Measurements from ENCODE around the gene FCHSD2. TPM values are rescaled to one million over a fixed set of nuclear protein-coding genes. Genes with fewer than 3 reads are reported as not detected.
A peak's percentile ranks its signal among the peaks of the same experiment; 100 is the strongest.

FCHSD2 gene
- total and polyA plus RNA-seq, 9 donors, result 18.6 to 68.5 (median 53.8) TPM

- TF ChIP-seq EP300 (IDR thresholded peaks at IDR 0.05) (no peak), POLR2A (IDR thresholded peaks at IDR 0.05) (no peak), CTCF (IDR thresholded peaks at IDR 0.05) (no peak)
- WGBS, 3 donors, result 92 to 97% (median 97%) methylated on average over 2 of the region's 2 CpGs
- Histone ChIP-seq H3K27ac (no peak overlapping the region), H3K9me3 (no peaks in the 10 kb centered on the region), H3K4me1 (ENCODE audit: insufficient read depth) (peaks cover 10% of the 10 kb centered on the region), H3K36me3 (no peaks in the 10 kb centered on the region), H3K4me3 (no peak overlapping the region), H3K27me3 (no peaks in the 10 kb centered on the region)
- DNase-seq, result peak in 1 of 5 donors; percentile 9
- intact Hi-C loops (cut with DNase I), result no loop called here
These were observed 14.6 kb upstream of the FCHSD2 start for GRCh38 chr11:73156686-73157085.

GRCh38 chr11:73156114-73156513 is 14.0 kb upstream of the FCHSD2 start:
- H3K9me3 ChIP-seq, result no peaks in the 10 kb centered on the region
- peak in 1 of 5 donors; percentile 3 for DNase-seq
- H3K27ac ChIP-seq, result no peak overlapping the region
- 44 to 68% (median 45%) methylated on average over 1 of the region's 1 CpG for WGBS, 3 donors
- H3K4me1 ChIP-seq (ENCODE audit: insufficient read depth), result peaks cover 10% of the 10 kb centered on the region
- intact Hi-C loops (cut with DNase I), result no loop called here
- no peaks in the 10 kb centered on the region for H3K27me3 ChIP-seq
- H3K4me3 ChIP-seq, result no peak overlapping the region
- no peak for TF ChIP-seq EP300 (IDR thresholded peaks at IDR 0.05)
- TF ChIP-seq CTCF (IDR thresholded peaks at IDR 0.05), result no peak
- no peak for TF ChIP-seq POLR2A (IDR thresholded peaks at IDR 0.05)
- no peaks in the 10 kb centered on the region for H3K36me3 ChIP-seq

DNA sequence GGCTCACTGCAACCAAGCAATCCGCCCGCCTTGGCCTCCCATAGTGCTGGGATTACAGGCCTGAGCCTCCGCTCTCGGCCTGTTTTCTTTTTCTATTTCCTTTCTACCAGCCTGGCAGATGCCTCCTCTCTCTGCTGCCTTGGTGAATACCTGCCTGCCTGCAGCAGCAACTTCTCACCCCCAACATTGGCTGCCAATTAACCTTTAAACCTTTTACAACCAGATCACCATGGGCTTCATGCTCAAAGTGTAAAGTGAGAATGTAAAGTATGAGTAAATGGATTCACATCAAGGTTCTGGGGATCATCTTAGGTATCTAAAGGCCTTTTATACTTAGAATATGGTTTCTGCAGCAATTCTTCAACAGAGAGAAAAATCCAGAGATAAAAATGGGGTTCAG is 13.0 kb upstream of the FCHSD2 start:
- Histone ChIP-seq H3K9me3 (no peaks in the 10 kb centered on the region), H3K4me3 (no peak overlapping the region), H3K4me1 (ENCODE audit: insufficient read depth) (peaks cover 10% of the 10 kb centered on the region), H3K27ac (no peak overlapping the region), H3K27me3 (no peaks in the 10 kb centered on the region), H3K36me3 (no peaks in the 10 kb centered on the region)
- 93 to 98% (median 97%) methylated on average over 4 of the region's 4 CpGs for WGBS, 3 donors
- intact Hi-C loops (cut with DNase I), result no loop called here
- TF ChIP-seq POLR2A (IDR thresholded peaks at IDR 0.05), result no peak
- TF ChIP-seq EP300 (IDR thresholded peaks at IDR 0.05), result no peak
- no peak for TF ChIP-seq CTCF (IDR thresholded peaks at IDR 0.05)
- DNase-seq, result peak in 1 of 5 donors; percentile 5

GRCh38 chr11:73154178-73154577 is 12.1 kb upstream of the FCHSD2 start:
- H3K4me1 ChIP-seq (ENCODE audit: insufficient read depth), result peaks cover 10% of the 10 kb centered on the region
- 86 to 93% (median 91%) methylated on average over 3 of the region's 3 CpGs for WGBS, 3 donors
- no peaks in the 10 kb centered on the region for H3K9me3 ChIP-seq
- no peaks in the 10 kb centered on the region for H3K36me3 ChIP-seq
- no peak overlapping the region for H3K4me3 ChIP-seq
- intact Hi-C loops (cut with DNase I), result no loop called here
- no peak overlapping the region for H3K27ac ChIP-seq
- no peaks in the 10 kb centered on the region for H3K27me3 ChIP-seq
- TF ChIP-seq POLR2A (IDR thresholded peaks at IDR 0.05), result no peak
- no peak for TF ChIP-seq CTCF (IDR thresholded peaks at IDR 0.05)
- TF ChIP-seq EP300 (IDR thresholded peaks at IDR 0.05), result no peak
- peak in 1 of 5 donors; percentile 9 for DNase-seq
